ENCODE results near the gene C12orf42.

- no peak for TF ChIP-seq POLR2A (IDR thresholded peaks at IDR 0.05)
- TF ChIP-seq CTCF (IDR thresholded peaks at IDR 0.05) = no peak
- TF ChIP-seq EP300 (IDR thresholded peaks at IDR 0.05) = no peak
- TF ChIP-seq POLR2AphosphoS5 (IDR thresholded peaks at IDR 0.05) = no peak
Observed at GRCh38 chr12:103493199-103493598, 2.6 kb downstream of the C12orf42 start.
